PC-9 (cell line): ENCODE results near the gene ATP2B1. TPM values are rescaled to one million over a fixed set of nuclear protein-coding genes. Genes with fewer than 3 reads are reported as not detected.

Experiments used
- BruUV-seq: library from RNA; stranded (reverse); fragments of 400-500 nt; replicated peaks from 2 replicates; lab custom pipeline; 2021; lab: Mats Ljungman, UMichigan
- CTCF ChIA-PET: fragments of 300-600 bp; sonication (Branson Sonifier 250); formaldehyde crosslinking; loops from one replicate; lab custom pipeline; 2022; ENCODE audit warnings: antibody characterized with exemption; lab: Charles Lee
- POLR2A ChIA-PET: fragments of 300-600 bp; sonication (Branson Sonifier 250); formaldehyde crosslinking; loops from one replicate; lab custom pipeline; 2022; ENCODE audit warnings: antibody characterized with exemption; ENCODE audit not compliant: unreplicated experiment; lab: Charles Lee
- DNase-seq, 2 experiments: peaks; one replicate each; pipeline versions ENCODE4 v3.0.0 to v3.0.0-alpha.2; 2015 to 2022; ENCODE audit warnings: mixed read lengths in 1 of 2
- H2AFZ ChIP-seq: fragments of 200-600 bp; sonication (generic); 2 replicates; pipeline ENCODE4 v1.8.1; 2017; ENCODE audit warnings: antibody characterized with exemption
- H3F3A ChIP-seq: fragments of 200-600 bp; sonication (generic); 2 replicates; pipeline ENCODE4 v1.8.1; 2017; ENCODE audit warnings: antibody characterized with exemption, mild to moderate bottlenecking, low read depth; ENCODE audit not compliant: insufficient read depth
- H3K27ac ChIP-seq: fragments of 200-600 bp; sonication (generic); 2 replicates; pipeline ENCODE4 v1.6.1; 2016; ENCODE audit warnings: mixed run types
- H3K27me3 ChIP-seq: fragments of 200-600 bp; sonication (generic); 2 replicates; pipeline ENCODE4 v1.6.1; 2016; ENCODE audit warnings: low read depth, mixed run types; ENCODE audit not compliant: insufficient read depth
- H3K36me3 ChIP-seq: fragments of 200-600 bp; sonication (generic); 2 replicates; pipeline ENCODE4 v1.6.1; 2016; ENCODE audit warnings: low read depth, mixed run types
- H3K4me1 ChIP-seq: fragments of 200-600 bp; sonication (generic); replicated peaks from 2 replicates; pipeline ENCODE4 v1.6.1; 2016; ENCODE audit warnings: mixed run types; ENCODE audit not compliant: insufficient read depth
- H3K4me2 ChIP-seq: fragments of 200-600 bp; sonication (generic); 2 replicates; pipeline ENCODE4 v1.6.1; 2017; ENCODE audit warnings: mixed run types
- H3K4me3 ChIP-seq: fragments of 200-600 bp; sonication (generic); 2 replicates; pipeline ENCODE4 v1.6.1; 2016; ENCODE audit warnings: mixed run types
- H3K79me2 ChIP-seq: fragments of 200-600 bp; sonication (generic); 2 replicates; pipeline ENCODE4 v1.6.1; 2017; ENCODE audit warnings: low read depth, mixed run types
- H3K9me2 ChIP-seq: fragments of 200-600 bp; sonication (generic); 2 replicates; pipeline ENCODE4 v1.8.1; 2017; ENCODE audit warnings: mild to moderate bottlenecking; ENCODE audit not compliant: insufficient read depth
- H3K9me3 ChIP-seq: fragments of 200-600 bp; sonication (generic); 2 replicates; pipeline ENCODE4 v1.8.1; 2016; ENCODE audit warnings: low read depth; ENCODE audit not compliant: insufficient read depth
- H4K20me1 ChIP-seq: fragments of 200-600 bp; sonication (generic); 2 replicates; pipeline ENCODE4 v1.8.1; 2017; ENCODE audit not compliant: insufficient read depth
- CTCF ChIP-seq: fragments of 200-600 bp; sonication (generic); conservative IDR thresholded peaks from 2 replicates; pipeline ENCODE4 v1.6.1; 2017; ENCODE audit warnings: mixed run types, antibody characterized with exemption, mild to moderate bottlenecking, moderate library complexity
- EZH2 ChIP-seq: fragments of 200-600 bp; sonication (generic); IDR thresholded peaks from 2 replicates; pipeline ENCODE4 v1.8.0; 2017; ENCODE audit warnings: antibody characterized with exemption, low read depth
- intact Hi-C: fragments of 100-400 bp; cut with micrococcal nuclease; formaldehyde crosslinking; loops from one replicate; pipeline ENCODE4 v1.10.0; 2022; ENCODE audit not compliant: unreplicated experiment
- total RNA-seq: library from RNA; stranded (reverse); gene quantifications from 2 replicates; pipeline ENCODE4 v1.2.3, GENCODE V29; 2021

Gene ATP2B1
- total RNA-seq, 1 experiment from 2014 or later = 29.4 TPM

- Histone ChIP-seq H3K4me3 (no peak overlapping the region), H3K79me2 (peaks cover 68% of the 10 kb centered on the region), H3K9me3 (no peaks in the 10 kb centered on the region), H3K27me3 (no peaks in the 10 kb centered on the region), H3F3A (peaks cover 20% of the 10 kb centered on the region; the same call in 1 of the 2 replicates), H2AFZ (no peak overlapping the region), H3K4me1 (peaks cover 22% of the 10 kb centered on the region), H4K20me1 (no peaks in the 10 kb centered on the region), H3K4me2 (peak overlapping the region; percentile 35), H3K27ac (peak overlapping the region; percentile 90), H3K36me3 (0 out of 2 replicates have a peak, but pooled peaks cover 8% of the 10 kb centered on the region), H3K9me2 (no peaks in the 10 kb centered on the region; the same call in 1 of the 2 replicates)
- ChIA-PET CTCF (no interaction called here), POLR2A (interaction anchor here (0.7 kb wide), 1 partner anchor 431 kb away, joined by 5 read pairs; no protein-coding TSS in a partner anchor)
- no peak for TF ChIP-seq CTCF
- TF ChIP-seq EZH2 = no peak
- peak; percentile 19 to 73 for DNase-seq
- BruUV-seq = no TSS peak
- intact Hi-C loops = no loop called here
Measured at GRCh38 chr12:89663577-89664357, 44.9 kb downstream of the ATP2B1 start.

GRCh38 chr12:89662623-89663022 is 46.0 kb downstream of the ATP2B1 start:
- DNase-seq = no peak
- no peaks in the 10 kb centered on the region; the same call in 1 of the 2 replicates for H3K9me2 ChIP-seq
- H3K4me3 ChIP-seq = no peak overlapping the region
- H3F3A ChIP-seq = peaks cover 20% of the 10 kb centered on the region; the same call in 1 of the 2 replicates
- no peak overlapping the region for H3K4me2 ChIP-seq
- no peaks in the 10 kb centered on the region for H4K20me1 ChIP-seq
- H3K4me1 ChIP-seq = peaks cover 22% of the 10 kb centered on the region
- ChIA-PET POLR2A (no interaction called here), CTCF (no interaction called here)
- no TSS peak for BruUV-seq
- H3K27ac ChIP-seq = peak overlapping the region; percentile 90; the same call in 1 of the 2 replicates
- 0 out of 2 replicates have a peak, but pooled peaks cover 6% of the 10 kb centered on the region for H3K36me3 ChIP-seq
- H3K27me3 ChIP-seq = no peaks in the 10 kb centered on the region
- H3K79me2 ChIP-seq = peaks cover 66% of the 10 kb centered on the region
- no peaks in the 10 kb centered on the region for H3K9me3 ChIP-seq
- intact Hi-C loops = no loop called here
- no peak for TF ChIP-seq CTCF
- TF ChIP-seq EZH2 = no peak
- no peak overlapping the region for H2AFZ ChIP-seq

- CTCF ChIA-PET = no interaction called here
- intact Hi-C loops = no loop called here
- Histone ChIP-seq H3K27ac (no peak overlapping the region), H2AFZ (no peak overlapping the region), H3K4me3 (no peak overlapping the region), H3K4me2 (no peak overlapping the region), H3K4me1 (peaks cover 22% of the 10 kb centered on the region), H3K36me3 (no peaks in the 10 kb centered on the region), H3K9me2 (no peaks in the 10 kb centered on the region; the same call in 1 of the 2 replicates), H3F3A (peaks cover 20% of the 10 kb centered on the region; the same call in 1 of the 2 replicates), H3K79me2 (peaks cover 62% of the 10 kb centered on the region), H3K9me3 (no peaks in the 10 kb centered on the region), H4K20me1 (no peaks in the 10 kb centered on the region), H3K27me3 (no peaks in the 10 kb centered on the region)
- no TSS peak for BruUV-seq
- TF ChIP-seq CTCF (no peak), EZH2 (no peak)
- POLR2A ChIA-PET = no interaction called here
- DNase-seq = no peak
Measured at GRCh38 chr12:89661706-89662330, 46.8 kb downstream of the ATP2B1 start.
